ENCODE data around the gene RNF152. TPM values are rescaled to one million over a fixed set of nuclear protein-coding genes. Genes with fewer than 3 reads are reported as not detected.

The RNF152 gene, protein sequence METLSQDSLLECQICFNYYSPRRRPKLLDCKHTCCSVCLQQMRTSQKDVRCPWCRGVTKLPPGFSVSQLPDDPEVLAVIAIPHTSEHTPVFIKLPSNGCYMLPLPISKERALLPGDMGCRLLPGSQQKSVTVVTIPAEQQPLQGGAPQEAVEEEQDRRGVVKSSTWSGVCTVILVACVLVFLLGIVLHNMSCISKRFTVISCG
- 0.01 to 0.15 TPM in 2 of 5 replicates, not detected in the others for total RNA-seq (2022; extraction: Qiagen RNA extraction; ENCODE audit: low read depth)

DNA sequence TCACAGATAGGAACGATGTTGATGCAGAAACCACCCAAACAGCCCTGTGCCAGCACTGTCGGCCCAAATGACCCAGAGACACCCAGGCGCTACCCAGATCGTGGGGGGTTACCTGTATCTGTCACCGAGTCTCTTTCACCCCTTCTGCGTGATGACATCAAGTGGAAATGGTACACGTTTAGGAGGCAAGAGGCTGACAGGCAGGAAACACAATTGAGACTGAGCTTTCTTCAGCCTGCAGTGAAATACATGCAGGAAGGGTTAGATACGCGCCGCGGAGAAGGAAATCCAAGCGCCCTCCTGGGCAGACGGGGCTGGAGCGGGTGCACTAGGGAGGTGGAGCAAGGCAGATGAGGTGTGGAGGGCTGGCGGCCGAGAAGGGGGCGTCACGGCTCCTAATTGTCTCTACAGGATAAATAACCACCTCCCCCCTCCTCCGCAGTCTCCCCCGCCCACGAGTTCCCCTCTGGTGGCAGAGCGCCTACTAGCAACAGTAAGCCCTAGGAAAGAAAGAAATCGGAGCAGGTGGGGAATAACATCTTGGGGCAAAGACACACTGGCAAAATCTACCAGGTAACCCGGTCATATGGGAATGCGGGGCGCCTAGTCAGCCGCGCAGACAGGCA, at the start of gene RNF152:
TSS of gene RNF152 (minus strand) at position 325 of the 626 bp plus-strand sequence. CDS start 76,544 bp downstream, outside the sequence.

